Smooth muscle cell (in vitro differentiated cells): ENCODE results near the gene RPS6KA2. TPM values are rescaled to one million over a fixed set of nuclear protein-coding genes. Genes with fewer than 3 reads are reported as not detected.

Source experiments
- DNase-seq: peaks from one replicate; lab custom pipeline; 2025; ENCODE audit not compliant: unreplicated experiment; lab: John Stamatoyannopoulos, UW
- H2AFZ ChIP-seq: fragments of 200-600 bp; sonication (generic); 2 replicates; pipeline ENCODE4 v1.6.0; 2016; ENCODE audit warnings: antibody characterized with exemption, low read depth, mild to moderate bottlenecking
- H3F3A ChIP-seq: fragments of 200-600 bp; sonication (generic); 2 replicates; pipeline ENCODE4 v1.6.0; 2017; ENCODE audit warnings: antibody characterized with exemption, low read depth
- H3K27ac ChIP-seq: fragments of 200-600 bp; sonication (generic); 2 replicates; pipeline ENCODE4 v1.5.1; 2016; ENCODE audit warnings: low read depth, mild to moderate bottlenecking
- H3K27me3 ChIP-seq: fragments of 200-600 bp; sonication (generic); 2 replicates; pipeline ENCODE4 v1.6.1; 2016; ENCODE audit warnings: low read depth, mild to moderate bottlenecking
- H3K36me3 ChIP-seq: fragments of 200-600 bp; sonication (generic); 2 replicates; pipeline ENCODE4 v1.5.1; 2016; ENCODE audit warnings: low read depth
- H3K4me1 ChIP-seq: fragments of 200-600 bp; sonication (generic); 2 replicates; pipeline ENCODE4 v1.5.1; 2016; ENCODE audit warnings: low read depth
- H3K4me2 ChIP-seq: fragments of 200-600 bp; sonication (generic); 2 replicates; pipeline ENCODE4 v1.6.0; 2016; ENCODE audit warnings: mild to moderate bottlenecking
- H3K4me3 ChIP-seq: fragments of 200-600 bp; sonication (generic); 2 replicates; pipeline ENCODE4 v1.5.1; 2016; ENCODE audit warnings: mild to moderate bottlenecking
- H3K79me2 ChIP-seq: fragments of 200-600 bp; sonication (generic); 2 replicates; pipeline ENCODE4 v1.6.0; 2016; ENCODE audit warnings: low read depth, mild to moderate bottlenecking
- H3K9ac ChIP-seq: fragments of 200-600 bp; sonication (generic); 2 replicates; pipeline ENCODE4 v1.6.0; 2016; ENCODE audit warnings: low read depth
- H3K9me3 ChIP-seq: fragments of 200-600 bp; sonication (generic); replicated peaks from 2 replicates; pipeline ENCODE4 v1.5.1; 2016; ENCODE audit warnings: low read depth
- H4K20me1 ChIP-seq: fragments of 200-600 bp; sonication (generic); 2 replicates; pipeline ENCODE4 v1.6.0; 2016; ENCODE audit warnings: low read depth
- CTCF ChIP-seq: fragments of 200-600 bp; sonication (generic); IDR thresholded peaks from 2 replicates; pipeline ENCODE4 v1.5.1; 2017; ENCODE audit warnings: borderline replicate concordance, mild to moderate bottlenecking, antibody characterized with exemption; ENCODE audit not compliant: insufficient read depth, poor library complexity, severe bottlenecking
- WGBS: methylation state at CpG from one replicate; pipeline ENCODE4 v1.1.7; 2016; ENCODE audit warnings: low lambda C conversion rate; 5-methylcytosine and 5-hydroxymethylcytosine counted together
- polyA plus RNA-seq: library from polyadenylated mRNA; unstranded; fragments of >200 nt; fragmentation: Nextera tagmentation; extraction: Ambion mirVana; gene quantifications from 2 replicates; pipeline ENCODE4 v1.2.1, GENCODE V29; 2016
- total RNA-seq: library from RNA; depleted of rRNA; stranded (reverse); fragments of >200 nt; gene quantifications from 2 replicates; pipeline ENCODE4 v1.2.3, GENCODE V29; 2014

Gene RPS6KA2
- total and polyA plus RNA-seq, 2 experiments from 2014 or later = 7.8 to 10.4 TPM

GRCh38 chr6:166650047-166650446 is 23.0 kb upstream of the RPS6KA2 start:
- WGBS = 78% methylated on average over 3 of the region's 3 CpGs

GRCh38 chr6:166648846-166649245 is 21.8 kb upstream of the RPS6KA2 start:
- H3K4me3 ChIP-seq = no peak overlapping the region
- H4K20me1 ChIP-seq = no peaks in the 10 kb centered on the region
- DNase-seq = no peak
- 91% methylated on average over 9 of the region's 9 CpGs for WGBS
- peaks cover 6% of the 10 kb centered on the region for H3K27me3 ChIP-seq
- no peaks in the 10 kb centered on the region for H3K79me2 ChIP-seq
- H3K27ac ChIP-seq = no peak overlapping the region
- no peaks in the 10 kb centered on the region for H3K36me3 ChIP-seq
- peaks cover 4% of the 10 kb centered on the region for H3K4me1 ChIP-seq
- no peaks in the 10 kb centered on the region for H3K9me3 ChIP-seq
- no peaks in the 10 kb centered on the region for H3F3A ChIP-seq
- no peak overlapping the region for H3K9ac ChIP-seq
- no peak for TF ChIP-seq CTCF
- no peak overlapping the region for H2AFZ ChIP-seq
- no peak overlapping the region for H3K4me2 ChIP-seq

More at GRCh38 chr6:166650047-166650446, 23.0 kb upstream of the RPS6KA2 start:
- no peak for DNase-seq
- H3K4me2 ChIP-seq = no peak overlapping the region
- H2AFZ ChIP-seq = no peak overlapping the region
- H3F3A ChIP-seq = no peaks in the 10 kb centered on the region
- H3K36me3 ChIP-seq = no peaks in the 10 kb centered on the region
- no peak for TF ChIP-seq CTCF
- no peak overlapping the region for H3K9ac ChIP-seq
- H3K4me1 ChIP-seq = peaks cover 4% of the 10 kb centered on the region
- no peaks in the 10 kb centered on the region for H4K20me1 ChIP-seq
- H3K79me2 ChIP-seq = no peaks in the 10 kb centered on the region
- H3K27me3 ChIP-seq = peaks cover 17% of the 10 kb centered on the region
- H3K4me3 ChIP-seq = no peak overlapping the region
- no peaks in the 10 kb centered on the region for H3K9me3 ChIP-seq
- H3K27ac ChIP-seq = no peak overlapping the region

- Histone ChIP-seq H3K27me3 (no peaks in the 10 kb centered on the region), H3K9me3 (no peaks in the 10 kb centered on the region), H3K4me3 (no peak overlapping the region), H3K79me2 (no peaks in the 10 kb centered on the region), H3K4me2 (no peak overlapping the region), H3F3A (no peaks in the 10 kb centered on the region), H3K4me1 (peaks cover 4% of the 10 kb centered on the region), H4K20me1 (no peaks in the 10 kb centered on the region), H3K9ac (no peak overlapping the region), H2AFZ (no peak overlapping the region), H3K36me3 (no peaks in the 10 kb centered on the region), H3K27ac (no peak overlapping the region)
- DNase-seq = no peak
- WGBS = 97% methylated on average over 11 of the region's 11 CpGs
- TF ChIP-seq CTCF = no peak
Measured at GRCh38 chr6:166647896-166648295, 20.8 kb upstream of the RPS6KA2 start.

GRCh38 chr6:166646716-166647115 is 19.7 kb upstream of the RPS6KA2 start:
- no peak overlapping the region for H3K4me3 ChIP-seq
- H2AFZ ChIP-seq = no peak overlapping the region
- H3K36me3 ChIP-seq = no peaks in the 10 kb centered on the region
- H3K79me2 ChIP-seq = no peaks in the 10 kb centered on the region
- H3K4me1 ChIP-seq = peaks cover 4% of the 10 kb centered on the region
- H3F3A ChIP-seq = no peaks in the 10 kb centered on the region
- H3K9ac ChIP-seq = no peak overlapping the region
- 92% methylated on average over 9 of the region's 9 CpGs for WGBS
- TF ChIP-seq CTCF = no peak
- no peaks in the 10 kb centered on the region for H3K27me3 ChIP-seq
- H3K27ac ChIP-seq = no peak overlapping the region
- no peak for DNase-seq
- H4K20me1 ChIP-seq = no peaks in the 10 kb centered on the region
- H3K9me3 ChIP-seq = no peaks in the 10 kb centered on the region
- no peak overlapping the region for H3K4me2 ChIP-seq
